HG02885 (cell line): ENCODE measurements around the gene TMEM63C.
A peak's percentile ranks its signal among the peaks of the same experiment; 100 is the strongest.

ENCODE experiments used
- ATAC-seq: cut with Tn5 transposase; IDR thresholded peaks from one replicate; pipeline ENCODE4 v1.9.1; 2021; ENCODE audit warnings: mild to moderate bottlenecking; ENCODE audit not compliant: unreplicated experiment, poor library complexity

TMEM63C gene

GRCh38 chr14:77181603-77182437, at the start of gene TMEM63C:
Gene TMEM63C, plus strand, starts transcription at chr14:77181798. Its CDS starts 37,016 bp downstream, at chr14:77218814.
- peak; percentile 57 for ATAC-seq

GRCh38 chr14:77131871-77132486, 49.6 kb upstream of the TMEM63C start:
- no peak for ATAC-seq

- no peak for ATAC-seq
Observed at GRCh38 chr14:77133720-77134338, 47.8 kb upstream of the TMEM63C start.

GRCh38 chr14:77139022-77139421, 42.6 kb upstream of the TMEM63C start:
- ATAC-seq = no peak

- ATAC-seq = peak; percentile 45
Observed at GRCh38 chr14:77139540-77140358, 41.8 kb upstream of the TMEM63C start.

GRCh38 chr14:77140359-77141213, 41.0 kb upstream of the TMEM63C start:
- ATAC-seq = no peak

GRCh38 chr14:77141214-77142004, 40.2 kb upstream of the TMEM63C start, which contains the start of gene ZDHHC22:
Gene ZDHHC22, minus strand, starts transcription at chr14:77141791. Its CDS starts 2,053 bp downstream, at chr14:77139738.
- ATAC-seq = no peak

- no peak for ATAC-seq
Observed at GRCh38 chr14:77142005-77142800, 39.4 kb upstream of the TMEM63C start.

GRCh38 chr14:77143071-77143470, 38.5 kb upstream of the TMEM63C start:
- no peak for ATAC-seq

- ATAC-seq = no peak
Observed at GRCh38 chr14:77144412-77145115, 37.0 kb upstream of the TMEM63C start.

GRCh38 chr14:77145975-77146740, 35.4 kb upstream of the TMEM63C start:
- ATAC-seq = no peak

- no peak for ATAC-seq
Observed at GRCh38 chr14:77148510-77149231, 32.9 kb upstream of the TMEM63C start.

- ATAC-seq = no peak
Observed at GRCh38 chr14:77151245-77151644, 30.4 kb upstream of the TMEM63C start.

GRCh38 chr14:77151918-77152588, 29.5 kb upstream of the TMEM63C start:
- ATAC-seq = no peak

GRCh38 chr14:77153802-77154201, 27.8 kb upstream of the TMEM63C start:
- no peak for ATAC-seq
